Pulmonary artery endothelial cell (primary cell): ENCODE measurements around the gene TCAP. TPM values are rescaled to one million over a fixed set of nuclear protein-coding genes. Genes with fewer than 3 reads are reported as not detected.

Source experiments
- DNase-seq: peaks from one replicate; pipeline ENCODE4 v3.0.0-alpha.2; 2011; ENCODE audit warnings: low read depth, low spot score
- total RNA-seq: library from RNA; depleted of rRNA; stranded (reverse); fragments of >200 nt; gene quantifications from 2 replicates; pipeline ENCODE4 v1.2.3, GENCODE V29; 2014

Gene TCAP
- total RNA-seq, 1 donor from 2014 or later = 0.07 TPM

DNA sequence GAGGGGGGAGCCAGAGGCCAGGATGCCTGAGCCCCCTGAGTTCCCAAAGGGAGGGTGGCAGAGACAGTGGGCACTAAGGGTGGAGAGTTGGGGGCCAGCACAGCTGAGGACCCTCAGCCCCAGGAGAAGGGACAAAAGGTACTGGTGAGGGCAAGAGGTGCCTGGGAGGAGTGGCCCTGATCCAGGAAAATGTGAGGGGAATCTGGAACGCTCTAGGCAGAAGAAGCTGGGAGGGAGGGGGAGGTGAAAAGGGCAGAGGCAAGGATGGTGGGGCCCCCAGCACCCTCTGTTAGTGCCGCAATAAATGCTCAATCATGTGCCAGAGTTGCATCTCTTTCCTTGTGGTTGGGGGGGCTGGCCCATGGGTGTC lies 1.1 kb downstream of the TCAP start:
- DNase-seq = no peak

DNA sequence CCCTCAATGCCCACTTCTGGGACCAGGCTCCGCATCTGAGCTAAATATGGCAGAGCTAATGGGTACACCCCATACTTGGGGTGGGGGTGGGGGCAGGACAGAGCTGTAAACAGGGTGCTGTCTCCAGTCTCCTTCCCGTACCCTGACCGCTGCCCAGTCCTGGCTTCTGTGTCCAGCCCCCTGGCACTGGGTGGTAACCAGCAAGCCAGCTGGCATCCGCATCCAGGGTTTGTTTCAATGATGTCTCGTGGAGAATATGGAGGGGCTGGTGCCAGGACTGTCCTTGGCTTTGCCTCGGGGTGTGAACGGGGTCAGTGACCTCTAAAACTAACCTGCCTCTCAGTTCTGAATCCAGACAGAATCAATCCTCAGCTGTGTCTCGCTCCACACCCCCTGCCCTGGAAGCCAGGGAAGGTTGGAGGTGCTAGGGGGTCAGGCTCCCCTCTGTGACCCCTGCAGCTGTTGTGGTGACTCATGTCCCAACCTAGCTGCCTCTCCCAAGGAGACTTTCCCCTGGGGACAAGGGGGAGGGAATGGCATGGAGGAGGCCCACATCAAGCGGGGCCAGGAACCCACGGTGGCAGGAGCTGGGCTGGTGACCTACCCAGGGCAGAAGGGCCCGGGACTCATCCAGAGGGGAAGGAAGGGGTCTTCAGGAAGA lies 1.6 kb downstream of the TCAP start:
- no peak for DNase-seq

DNA sequence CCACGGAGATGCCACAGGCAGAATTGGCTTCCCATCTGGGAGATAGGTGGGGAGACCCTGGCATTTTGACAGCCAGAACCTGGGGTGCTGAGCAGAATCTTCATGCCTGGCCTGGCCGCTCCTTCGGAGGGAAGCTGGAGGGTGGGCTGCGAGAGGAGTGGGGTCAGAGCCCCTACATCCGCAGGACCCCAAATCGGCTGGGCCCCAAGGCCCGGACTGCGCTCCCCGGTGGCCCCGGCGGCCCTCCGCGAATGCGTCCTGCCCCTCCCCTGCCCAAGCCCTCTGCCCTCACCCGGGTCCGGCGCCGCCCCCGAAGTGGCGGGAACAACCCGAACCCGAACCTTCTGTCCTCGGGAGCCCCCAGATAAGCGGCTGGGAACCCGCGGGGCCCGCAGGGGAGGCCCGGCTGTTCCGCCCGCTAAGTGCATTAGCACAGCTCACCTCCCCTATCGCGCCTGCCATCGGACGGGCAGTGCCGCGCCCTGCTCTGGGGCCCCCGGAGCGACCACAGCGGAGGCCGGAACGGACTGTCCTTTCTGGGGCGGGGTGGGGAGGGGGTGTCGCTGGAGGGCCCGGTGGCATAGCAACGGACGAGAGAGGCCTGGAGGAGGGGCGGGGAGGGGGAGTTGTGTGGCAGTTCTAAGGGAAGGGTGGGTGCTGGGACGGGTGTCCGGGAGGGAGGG lies 2.3 kb downstream of the TCAP start:
- no peak for DNase-seq

DNA sequence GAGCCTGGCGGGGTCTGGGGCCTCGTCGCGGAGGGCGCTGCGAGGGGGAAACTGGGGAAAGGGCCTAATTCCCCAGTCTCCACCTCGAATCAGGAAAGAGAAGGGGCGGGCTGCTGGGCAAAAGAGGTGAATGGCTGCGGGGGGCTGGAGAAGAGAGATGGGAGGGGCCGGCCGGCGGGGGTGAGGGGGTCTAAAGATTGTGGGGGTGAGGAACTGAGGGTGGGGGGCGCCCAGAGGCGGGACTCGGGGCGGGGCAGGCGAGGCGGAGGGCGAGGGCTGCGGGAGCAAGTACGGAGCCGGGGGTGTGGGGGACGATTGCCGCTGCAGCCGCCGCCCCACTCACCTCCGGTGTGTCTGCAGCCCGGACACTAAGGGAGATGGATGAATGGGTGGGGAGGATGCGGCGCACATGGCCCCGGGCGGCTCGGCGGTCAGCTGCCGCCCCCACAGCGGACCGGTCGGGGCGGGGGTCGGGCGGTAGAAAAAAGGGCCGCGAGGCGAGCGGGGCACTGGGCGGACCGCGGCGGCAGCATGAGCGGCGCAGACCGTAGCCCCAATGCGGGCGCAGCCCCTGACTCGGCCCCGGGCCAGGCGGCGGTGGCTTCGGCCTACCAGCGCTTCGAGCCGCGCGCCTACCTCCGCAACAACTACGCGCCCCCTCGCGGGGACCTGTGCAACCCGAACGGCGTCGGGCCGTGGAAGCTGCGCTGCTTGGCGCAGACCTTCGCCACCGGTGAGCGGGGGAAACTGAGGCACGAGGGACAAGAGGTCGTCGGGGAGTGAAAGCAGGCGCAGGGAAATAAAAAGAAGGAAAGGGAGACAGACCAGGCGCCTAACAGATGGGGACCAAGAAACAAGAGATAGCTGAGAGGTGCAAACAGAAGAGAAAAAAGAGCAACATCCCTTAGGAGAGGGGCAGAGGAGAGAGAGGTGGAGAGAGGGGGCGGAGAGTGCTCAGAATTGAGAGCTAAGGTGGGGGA lies 3.1 kb downstream of the TCAP start, which contains the start of gene PNMT:
TSS of gene PNMT (plus strand) at position 509 of the 980 bp plus-strand sequence. CDS start at position 532, 23 bp downstream.
- DNase-seq = no peak

DNA sequence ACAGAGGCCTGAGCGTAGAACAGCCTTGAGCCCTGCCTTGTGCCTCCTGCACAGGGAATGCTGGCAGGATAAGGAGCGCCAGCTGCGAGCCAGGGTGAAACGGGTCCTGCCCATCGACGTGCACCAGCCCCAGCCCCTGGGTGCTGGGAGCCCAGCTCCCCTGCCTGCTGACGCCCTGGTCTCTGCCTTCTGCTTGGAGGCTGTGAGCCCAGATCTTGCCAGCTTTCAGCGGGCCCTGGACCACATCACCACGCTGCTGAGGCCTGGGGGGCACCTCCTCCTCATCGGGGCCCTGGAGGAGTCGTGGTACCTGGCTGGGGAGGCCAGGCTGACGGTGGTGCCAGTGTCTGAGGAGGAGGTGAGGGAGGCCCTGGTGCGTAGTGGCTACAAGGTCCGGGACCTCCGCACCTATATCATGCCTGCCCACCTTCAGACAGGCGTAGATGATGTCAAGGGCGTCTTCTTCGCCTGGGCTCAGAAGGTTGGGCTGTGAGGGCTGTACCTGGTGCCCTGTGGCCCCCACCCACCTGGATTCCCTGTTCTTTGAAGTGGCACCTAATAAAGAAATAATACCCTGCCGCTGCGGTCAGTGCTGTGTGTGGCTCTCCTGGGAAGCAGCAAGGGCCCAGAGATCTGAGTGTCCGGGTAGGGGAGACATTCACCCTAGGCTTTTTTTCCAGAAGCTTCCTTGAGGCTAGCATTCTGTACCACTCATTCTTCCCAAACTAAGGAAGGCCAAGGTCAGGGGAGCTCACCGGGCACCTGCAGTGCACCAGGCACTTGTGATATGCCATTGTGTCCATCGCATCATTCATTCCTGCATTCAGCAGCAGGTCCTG lies 5.0 kb downstream of the TCAP start:
- no peak for DNase-seq

DNA sequence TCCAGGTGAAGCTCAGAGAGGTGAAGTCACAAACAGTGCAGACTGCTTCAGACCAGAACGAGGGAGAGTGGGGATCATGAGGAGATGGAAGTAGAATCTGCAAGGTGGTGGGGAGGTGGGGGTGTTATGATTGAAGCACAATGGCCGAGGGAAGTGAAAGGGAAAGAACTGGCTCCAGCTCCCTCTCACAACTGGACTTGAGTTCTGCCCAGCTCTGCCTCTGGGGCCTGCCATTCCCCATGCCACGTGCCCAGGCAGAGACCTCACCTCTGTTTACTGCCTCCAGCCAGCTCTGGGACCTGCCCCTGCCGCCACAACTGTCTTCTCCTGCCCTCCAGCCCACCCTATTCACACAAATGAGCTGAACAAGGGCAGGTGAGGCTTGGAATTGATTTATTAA lies 5.6 kb downstream of the TCAP start:
- DNase-seq = no peak

DNA sequence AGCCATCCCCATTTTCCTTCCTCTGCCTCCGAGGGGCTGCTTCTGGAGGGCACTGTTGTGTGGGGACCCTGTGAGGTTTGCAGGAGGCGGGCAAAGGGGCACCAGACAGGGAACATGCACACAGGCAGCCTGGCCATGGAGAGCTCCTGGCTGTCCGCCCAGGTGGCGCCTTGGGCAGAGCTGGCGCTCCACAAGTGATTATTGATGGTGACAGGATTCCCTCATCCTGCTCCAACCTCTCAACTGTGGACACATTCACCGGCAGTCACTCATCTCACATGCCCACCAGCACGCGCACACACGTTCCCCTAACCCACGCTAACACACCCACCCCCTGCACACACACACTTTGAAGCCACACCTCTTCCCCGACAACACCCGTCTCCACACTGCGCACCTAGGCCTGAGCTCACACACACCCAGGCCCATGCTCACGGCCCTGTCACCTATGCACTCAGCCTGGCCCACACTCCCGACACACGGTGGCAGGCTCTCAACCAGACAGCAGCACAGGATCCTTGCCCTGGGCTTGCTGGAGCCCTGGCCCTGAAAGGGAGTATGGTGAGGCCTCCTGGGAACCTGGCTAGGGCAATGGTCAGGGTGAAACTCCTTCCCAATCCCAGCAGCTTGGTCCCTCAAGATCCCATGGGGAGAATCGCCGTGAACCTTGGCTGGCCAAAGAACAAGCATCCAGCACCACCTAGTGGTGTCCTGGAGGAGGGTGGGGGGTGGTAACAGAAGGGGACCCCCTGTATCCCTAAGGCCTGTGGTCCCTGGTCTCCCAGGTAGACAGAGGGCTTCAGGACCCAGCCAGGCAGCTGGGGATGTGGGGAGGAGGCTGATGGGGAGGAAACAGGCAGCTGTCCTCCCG lies 6.7 kb downstream of the TCAP start:
- no peak for DNase-seq

DNA sequence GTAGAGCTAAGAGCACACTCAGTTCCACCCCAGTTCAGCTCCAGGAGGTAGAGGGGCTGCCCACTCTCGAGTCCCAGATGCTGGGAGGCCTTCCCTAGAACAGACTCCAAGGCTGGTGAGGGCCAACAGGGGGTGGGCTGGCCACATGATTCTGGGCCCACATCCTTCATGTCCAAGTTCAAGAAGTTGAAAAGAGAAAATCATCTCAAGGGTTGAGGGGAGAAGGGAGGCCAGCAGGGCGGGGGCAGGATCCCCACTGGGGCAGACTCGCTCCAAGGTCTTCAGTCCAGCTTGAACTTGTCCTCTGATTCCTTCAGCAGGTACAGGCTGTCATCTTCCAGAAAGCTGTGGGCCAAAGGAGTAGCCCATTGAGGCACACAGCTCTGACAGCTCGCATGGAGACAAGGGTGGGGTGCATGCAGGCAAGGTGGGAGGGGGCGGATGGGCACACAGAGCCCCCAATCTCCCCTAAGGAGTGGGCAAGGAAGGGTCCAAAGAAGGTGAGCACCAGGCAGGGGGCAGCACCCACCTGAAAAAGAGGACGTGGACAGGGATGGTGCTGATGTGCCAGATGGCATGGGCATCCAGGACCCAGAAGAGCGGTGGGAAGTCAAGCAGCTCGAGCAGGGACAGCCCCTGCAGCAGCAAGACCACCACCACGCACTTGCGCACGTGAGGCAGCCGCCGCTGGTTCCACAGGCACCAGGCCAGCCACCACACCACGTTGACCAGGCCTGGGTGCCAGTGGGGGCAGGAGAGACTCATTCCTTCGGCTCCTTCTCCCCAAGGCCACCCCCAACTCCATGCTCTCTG lies 7.6 kb downstream of the TCAP start:
- no peak for DNase-seq

DNA sequence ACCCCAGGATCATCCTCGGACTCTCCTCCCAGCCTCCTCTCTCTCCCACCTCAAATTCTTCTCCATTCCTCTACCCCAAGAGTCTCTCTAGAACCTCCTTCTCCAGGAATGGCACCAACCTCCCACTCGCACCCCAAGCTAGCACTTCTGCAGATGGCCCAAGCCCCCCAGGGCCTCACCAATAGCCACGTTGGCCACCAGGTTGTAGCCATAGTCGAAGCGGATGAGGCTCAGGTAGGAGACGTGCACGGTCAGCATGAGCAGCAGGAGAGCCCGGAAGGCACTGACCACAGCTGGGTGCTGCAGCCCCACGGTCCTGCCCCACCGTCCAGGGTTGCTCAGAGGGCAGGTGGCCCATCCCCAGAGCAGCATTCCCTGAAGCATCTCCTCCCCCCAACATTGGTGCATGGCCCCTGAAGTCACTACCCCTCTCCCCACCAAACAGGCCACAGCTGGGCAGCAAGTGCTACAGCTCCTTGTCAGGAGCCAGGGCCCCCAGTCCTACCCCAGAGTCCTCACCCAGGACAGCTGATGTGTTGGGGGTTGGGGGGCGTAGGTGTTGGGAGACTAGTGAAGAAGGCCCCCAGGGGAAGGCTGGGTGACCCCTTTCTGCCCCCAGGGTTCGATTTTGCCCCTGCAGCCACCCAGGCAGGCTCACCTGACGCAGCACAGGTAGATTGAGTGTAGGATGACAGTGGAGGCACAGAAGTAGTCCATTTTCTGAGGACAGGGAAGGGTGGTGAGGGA lies 8.4 kb downstream of the TCAP start:
- DNase-seq = no peak

DNA sequence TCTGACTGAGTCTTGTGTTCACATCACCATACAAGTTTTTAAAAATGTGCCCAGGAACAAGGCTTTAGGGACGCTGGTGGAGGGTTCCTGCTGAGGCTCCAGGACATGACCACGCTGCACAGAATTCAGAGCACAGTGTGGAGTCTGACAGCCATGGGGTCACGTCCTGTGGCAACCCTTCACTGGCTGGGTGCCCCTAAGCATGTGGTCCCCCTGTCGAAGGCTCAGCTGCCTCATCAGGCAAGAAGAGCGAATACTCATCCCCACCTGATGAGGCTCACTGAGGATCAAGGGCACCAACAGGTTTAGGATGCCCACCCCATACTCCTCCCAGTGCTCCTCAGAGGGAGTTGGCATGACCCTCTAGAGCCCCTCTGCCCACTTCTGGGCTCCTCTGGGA lies 9.0 kb downstream of the TCAP start:
- DNase-seq = no peak

DNA sequence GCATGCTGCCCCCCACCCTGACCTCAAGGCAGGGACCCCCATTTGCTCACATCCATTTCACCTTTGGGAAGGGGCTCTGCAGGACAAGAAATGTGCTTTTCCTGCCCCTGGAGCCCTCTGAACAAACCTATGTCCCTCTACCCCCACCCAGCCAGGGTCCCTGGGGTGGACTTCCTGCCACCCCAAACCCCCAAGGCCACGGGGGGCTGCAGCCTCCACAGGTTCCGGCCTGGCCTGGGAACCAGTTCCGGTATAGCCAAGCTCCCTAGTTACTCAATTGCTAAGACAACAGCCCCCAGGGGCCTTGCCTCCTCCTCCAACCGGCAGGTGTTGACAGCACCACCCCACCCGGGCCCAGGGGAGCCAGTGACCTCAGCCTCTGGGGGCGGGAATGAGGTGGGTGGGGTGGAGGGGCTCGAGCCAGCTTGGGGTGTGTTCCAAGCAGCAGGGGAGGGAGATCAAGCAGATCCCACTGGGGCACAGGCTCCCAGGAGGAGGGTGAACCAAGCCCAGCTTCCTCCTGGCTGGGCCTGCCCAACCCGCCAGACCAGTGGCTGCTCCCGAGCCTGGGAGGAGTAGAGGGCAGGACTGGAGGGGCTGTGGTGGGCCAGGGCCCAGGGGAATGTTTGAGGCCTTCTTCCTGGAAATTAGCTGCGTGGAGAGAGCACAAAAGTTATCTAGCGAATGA lies 9.7 kb downstream of the TCAP start:
- no peak for DNase-seq

DNA sequence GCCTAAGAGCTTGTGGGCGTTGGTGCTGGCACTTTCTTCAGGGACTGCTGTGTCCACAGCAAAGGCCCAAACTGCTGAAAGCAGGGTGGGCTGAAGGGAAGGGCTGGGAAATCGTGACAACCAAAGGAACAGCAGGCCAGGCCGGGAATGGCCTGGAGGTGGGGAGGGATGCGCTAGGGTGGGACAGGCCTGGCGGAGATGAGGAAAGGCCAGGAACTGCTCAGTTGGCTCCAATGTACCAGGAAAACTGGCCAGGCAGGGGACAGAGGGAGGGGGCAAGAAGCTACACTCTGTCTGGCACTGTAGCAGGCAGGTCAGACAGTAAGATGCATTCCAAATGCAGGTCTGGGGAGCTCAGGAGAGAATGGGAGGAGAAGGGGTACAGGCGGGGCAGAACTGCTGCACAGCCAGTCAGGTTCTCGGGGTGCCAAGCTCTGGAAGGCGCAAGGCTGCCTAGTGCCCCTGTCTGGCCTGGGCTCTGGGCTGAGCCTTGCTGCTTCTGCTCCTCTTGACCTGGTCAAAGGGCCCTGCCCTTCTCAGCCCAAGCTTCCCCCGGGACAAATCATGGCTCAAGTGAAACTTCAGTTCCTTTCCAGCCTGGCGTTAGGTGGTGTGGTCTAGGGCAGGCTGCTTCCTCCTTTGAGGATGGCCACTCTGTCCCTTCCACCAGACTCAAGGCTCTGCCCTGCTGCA lies 10.4 kb downstream of the TCAP start:
- no peak for DNase-seq

DNA sequence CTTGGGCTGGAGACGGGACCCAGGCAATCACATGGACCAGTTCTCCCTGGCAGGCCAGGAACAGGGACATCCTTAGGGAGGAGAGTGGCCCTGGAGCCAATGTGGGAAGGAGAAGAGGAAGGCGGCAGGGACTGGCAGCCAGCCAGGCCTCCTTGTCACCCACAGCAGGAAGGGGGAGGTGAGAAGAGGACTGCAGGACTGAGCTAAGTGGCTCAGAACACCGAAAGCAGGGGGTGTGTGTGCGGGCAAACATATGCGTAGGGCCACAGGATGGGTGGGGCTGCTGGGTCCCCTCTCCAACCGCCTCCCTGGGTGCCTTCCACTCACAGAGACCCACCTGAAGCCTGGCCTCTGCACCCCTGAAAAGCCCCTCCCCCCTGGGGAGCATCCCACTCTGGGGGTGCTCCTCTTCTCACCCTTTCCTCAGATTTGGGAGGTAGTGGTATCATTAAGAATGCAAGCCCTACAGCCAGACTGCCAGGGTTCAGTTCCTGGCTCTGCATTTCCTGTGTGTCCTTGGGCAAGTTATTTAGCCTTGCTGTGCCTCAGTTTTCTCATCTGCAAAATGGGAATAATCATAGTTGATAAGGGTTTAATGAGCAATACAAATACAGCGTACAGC lies 11.2 kb downstream of the TCAP start:
- no peak for DNase-seq

DNA sequence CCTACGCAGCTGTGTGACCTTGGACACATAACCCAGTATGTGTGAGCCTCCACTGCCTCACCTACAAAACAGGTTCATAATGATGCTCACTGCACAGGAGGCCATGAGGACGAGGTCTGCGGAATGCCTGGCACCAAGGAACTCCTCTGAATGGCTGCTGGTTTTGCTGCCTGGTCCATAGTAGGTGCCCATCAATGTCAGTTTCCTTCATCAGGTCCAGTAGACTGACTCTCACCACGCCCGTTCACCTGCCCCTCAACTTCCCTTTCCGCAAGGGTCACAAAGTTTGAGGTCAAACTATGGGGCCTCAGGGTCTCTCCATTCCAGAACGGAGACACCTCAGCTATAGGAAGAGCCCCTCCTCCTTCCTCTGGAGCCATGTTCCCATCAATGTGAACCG lies 11.9 kb downstream of the TCAP start:
- no peak for DNase-seq

DNA sequence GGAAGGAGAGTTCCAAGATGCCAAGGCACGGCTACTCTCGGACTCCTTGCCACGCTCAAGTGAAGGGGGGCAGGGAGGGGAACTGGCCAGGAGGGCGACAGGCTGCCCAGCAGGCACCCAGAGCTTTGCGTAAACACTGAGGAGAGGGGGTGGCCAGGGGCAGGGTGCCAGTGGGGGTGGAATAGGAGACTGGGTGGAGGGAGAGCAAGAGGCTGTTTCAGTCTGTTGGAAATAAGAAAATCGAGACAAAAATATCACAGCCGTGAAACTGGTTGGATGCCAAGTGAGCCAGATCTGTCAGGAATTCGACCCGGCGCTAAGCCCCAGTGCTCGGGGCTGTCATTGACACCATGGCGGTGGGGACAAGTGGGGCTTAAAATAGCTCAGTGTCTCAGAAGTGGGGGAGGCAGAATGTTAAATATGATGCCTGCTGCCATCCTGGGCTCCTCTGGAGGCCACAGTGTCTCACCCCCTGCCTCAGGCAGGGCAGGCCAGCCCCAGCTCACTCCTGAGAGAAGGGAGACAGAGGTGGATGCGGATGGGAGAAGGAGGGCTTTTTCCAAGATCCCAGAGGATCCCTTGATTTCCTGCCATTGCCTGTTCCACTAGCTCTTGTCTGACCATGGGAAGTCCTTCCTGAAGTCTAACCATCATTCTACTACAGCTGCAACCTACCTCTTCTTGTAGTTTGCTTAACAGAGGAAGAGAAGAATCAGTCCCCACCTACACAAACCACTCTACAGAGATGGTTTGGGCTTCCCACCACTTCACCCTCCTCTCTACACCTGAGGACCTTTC lies 12.6 kb downstream of the TCAP start:
- no peak for DNase-seq
